Measurements from ENCODE around the gene OR6C2.
"Not testable (repeated sequence)": the region's sequence is repeated elsewhere in the genome, so short reads cannot be mapped to it uniquely, and the experiment has no call there.

Gene OR6C2

DNA sequence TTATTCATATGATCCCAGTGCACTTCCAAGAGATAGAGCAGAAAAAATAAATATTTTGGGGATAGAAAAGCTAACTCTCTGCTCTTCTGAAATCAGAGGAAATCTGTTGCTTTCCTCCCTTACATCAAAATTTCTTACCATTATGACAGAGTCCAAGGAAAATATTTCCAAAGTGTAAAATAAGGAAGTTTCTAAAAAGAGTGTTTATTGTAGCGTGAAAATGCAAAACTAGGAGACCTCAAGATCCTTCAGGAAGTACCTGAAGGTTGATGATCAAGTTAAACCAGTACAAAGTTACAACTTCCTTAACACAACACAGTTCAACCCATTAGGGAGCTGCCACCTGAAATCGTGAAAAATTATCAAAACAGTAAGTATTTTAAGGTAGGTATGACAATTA, at the start of gene OR6C2:
Gene OR6C2 (plus strand): TSS at position 301 of the 400 bp plus-strand sequence. CDS start 8,138 bp downstream, outside the sequence.
- DNase-seq: no peak

DNA sequence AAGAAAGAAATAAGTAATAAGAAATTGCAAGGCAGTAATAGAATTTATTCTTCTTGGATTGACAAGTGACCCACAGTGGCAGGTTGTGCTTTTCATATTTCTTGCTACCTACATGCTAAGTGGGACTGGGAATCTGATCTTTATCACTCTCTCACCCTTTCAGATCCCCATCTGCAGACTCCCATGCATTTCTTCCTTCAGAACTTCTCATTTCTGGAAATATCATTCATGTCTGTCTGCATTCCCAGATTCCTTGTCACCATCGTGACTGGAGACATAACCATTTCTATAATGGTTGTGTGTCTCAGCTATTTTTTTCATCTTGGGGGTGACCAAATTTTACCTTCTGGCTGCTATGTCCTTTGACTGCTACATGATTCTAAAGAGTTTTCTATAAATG, 47.5 kb upstream of the OR6C2 start:
- DNase-seq: no peak

DNA sequence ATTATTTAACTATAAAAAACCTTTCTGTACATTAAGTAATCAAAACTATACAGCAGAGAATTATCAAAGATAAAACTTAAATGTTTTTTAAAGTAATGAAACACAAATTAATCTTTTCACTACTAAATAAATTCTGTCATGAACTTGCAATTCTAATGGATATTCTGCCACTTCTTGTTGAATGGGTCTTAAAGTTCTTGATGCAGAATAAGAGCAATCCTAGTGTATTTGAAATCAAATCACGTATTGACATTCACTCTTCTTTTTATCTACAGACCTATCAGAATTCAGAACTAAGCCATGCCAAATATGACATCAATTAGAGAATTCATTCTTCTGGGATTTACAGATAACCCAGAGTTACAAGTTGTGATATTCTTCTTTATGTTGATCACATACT, 43.6 kb upstream of the OR6C2 start, which contains the start of gene OR6C65:
Gene OR6C65 (plus strand): TSS at position 301 of the 400 bp plus-strand sequence. CDS start 0 bp downstream, at position 301.
- DNase-seq: no peak

DNA sequence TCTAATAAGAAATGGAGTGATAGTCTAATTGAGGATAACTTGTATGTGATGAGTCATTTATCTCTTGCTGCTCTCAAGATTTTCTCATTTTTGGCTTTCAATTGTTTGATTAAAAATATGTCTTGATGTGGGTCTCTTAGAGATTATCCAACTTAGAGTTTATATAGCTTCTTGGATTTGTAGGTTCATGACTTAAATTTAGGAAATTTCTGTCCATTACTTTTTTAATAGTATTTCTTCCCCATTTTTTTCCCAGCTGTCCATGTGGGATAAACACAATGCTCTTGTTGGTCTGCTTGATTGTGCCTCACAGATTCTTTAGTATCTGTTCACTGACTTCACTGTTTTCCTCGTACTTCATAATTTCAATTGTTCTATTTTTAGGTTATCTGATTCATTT, 36.0 kb upstream of the OR6C2 start:
- no peak for DNase-seq

DNA sequence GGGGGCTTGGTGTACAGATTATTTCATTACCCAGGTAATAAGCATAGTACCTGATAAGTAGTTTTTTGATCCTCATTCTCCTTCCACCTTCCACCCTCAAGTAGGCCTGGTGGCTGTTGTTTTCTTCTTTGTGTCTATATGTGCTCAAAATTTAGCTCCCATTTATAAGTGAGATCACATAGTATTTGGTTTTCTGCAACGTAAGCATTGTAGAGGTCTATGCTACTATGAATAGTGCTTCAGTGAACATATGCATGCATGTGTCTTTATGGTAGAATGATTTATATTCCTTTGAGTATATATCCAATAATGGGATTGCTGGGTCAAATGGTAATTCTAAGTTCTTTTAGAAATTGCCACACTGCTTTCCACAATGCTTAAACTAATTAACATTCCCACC, 34.7 kb upstream of the OR6C2 start:
- not testable (repeated sequence) for DNase-seq

DNA sequence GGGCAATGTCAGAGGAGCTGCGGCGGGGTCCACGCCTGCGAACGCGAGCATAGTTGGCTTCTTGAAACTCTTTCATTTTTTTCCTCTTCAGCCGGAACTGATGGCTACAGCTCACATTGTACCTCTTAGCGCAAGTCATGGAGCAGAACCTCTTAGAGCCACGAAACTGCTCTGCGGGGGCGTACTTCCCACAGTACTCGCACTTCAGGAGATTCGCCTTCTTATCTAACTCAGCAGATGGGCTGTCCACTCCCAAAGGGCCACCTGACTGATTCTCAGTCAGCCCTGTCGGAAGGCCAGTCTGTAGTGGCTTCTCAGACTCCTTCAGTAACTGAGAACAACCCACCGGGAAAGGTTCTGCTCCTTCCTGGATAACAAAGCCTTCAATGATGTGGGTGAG, 31.7 kb upstream of the OR6C2 start:
- not testable (repeated sequence) for DNase-seq

DNA sequence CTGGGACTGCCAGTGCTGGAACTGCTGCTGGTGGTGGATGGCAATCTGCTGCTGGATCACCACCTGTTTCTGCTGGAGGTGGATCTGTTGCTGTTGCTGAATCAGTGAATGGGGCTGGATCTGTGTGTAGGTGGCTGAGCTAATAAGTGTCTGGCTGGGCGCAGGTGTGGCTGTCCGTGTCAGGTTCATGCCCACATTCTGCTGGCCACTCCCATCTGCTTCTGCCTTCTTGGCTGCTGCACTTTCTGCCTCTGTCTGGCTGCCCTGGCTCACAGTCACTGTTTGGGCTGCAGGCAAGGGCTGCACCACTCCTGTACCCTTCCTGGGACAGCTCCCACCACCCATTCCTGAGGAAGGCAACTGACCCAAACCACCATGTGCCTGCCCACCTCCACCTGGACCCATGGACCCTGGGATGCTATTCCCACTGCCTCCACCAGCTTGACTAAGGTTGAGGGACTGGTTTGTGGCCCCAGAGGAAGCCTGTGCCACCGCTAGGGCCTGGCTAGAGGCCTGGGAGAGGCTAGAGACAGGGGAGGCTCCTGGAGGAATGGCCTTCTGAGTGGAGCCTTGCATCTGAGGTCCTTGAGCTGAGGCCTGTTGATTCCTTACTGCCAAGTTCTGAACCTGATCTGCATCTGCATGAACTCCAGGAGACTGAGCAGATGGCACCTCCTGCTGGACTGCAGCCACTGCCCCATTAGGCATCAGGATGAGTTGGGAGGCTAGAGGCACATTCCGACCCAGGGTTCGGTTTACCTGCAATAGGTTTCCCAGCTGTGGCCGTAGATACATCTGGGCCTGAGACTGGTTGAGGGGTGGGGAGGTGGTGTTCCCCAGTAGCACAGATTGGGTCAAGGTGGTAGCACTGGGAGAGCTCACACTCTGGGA, 30.1 kb upstream of the OR6C2 start:
- DNase-seq: not testable (repeated sequence)

DNA sequence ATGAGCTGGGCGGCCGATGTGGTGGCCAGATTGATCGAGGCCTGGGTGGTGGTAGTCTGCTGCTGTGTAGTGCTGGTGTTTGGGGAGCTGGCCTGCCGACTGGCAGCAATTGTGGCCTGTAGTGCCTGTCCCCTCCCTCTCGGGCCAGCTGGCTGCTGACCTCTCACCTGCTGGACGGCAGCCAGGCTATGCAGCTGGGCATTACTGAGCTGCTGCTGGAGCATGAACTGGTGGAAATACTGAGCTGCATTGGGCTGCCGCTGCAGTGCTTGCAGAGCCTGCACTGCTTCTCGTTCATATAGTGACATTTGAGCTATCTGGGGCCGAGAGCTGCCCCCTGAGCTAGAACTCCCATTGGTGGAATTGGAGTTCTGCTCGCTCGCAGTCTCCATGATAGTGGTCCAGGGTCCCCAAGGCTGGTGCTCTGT, 29.5 kb upstream of the OR6C2 start:
- DNase-seq: not testable (repeated sequence)

DNA sequence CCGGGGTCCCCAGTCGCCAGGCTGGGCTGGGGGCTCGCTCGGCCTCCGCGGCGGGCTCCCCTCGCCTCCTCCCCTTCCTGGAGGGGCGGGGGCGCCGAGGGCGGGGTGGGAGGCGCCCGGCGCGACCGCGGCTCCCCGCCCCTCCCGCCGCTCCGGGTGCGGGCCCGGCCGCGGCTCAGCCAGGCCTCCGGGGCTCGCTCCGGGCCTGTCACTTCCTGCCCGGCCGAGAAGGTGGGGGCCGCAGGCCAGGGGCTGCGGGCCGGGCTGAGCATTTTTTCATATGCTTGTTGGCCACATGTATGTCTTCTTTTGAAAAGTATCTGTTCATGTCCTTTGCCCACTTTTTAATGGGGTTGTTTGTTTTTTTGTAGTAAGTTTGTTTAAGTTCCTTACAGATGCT, 29.0 kb upstream of the OR6C2 start:
- not testable (repeated sequence) for DNase-seq

DNA sequence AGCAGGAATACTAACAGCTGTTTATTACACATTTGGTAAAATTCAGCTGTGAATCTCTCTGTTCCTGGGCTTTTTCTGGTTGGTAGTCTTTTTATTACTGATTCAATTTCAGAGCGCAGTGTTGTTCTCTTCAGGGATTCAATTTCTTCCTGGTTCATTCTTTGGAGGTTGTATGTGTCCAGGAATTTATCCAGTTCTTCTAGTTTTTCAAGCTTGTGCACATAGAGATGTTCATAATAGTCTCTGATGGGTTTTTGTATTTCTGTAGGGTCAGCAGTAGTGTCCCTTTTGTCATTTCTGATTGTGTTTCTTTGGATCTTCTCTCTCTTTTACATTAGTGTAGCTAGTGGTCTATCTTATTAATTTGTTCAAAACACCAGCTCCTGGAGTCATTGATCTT, 26.9 kb upstream of the OR6C2 start:
- no peak for DNase-seq

DNA sequence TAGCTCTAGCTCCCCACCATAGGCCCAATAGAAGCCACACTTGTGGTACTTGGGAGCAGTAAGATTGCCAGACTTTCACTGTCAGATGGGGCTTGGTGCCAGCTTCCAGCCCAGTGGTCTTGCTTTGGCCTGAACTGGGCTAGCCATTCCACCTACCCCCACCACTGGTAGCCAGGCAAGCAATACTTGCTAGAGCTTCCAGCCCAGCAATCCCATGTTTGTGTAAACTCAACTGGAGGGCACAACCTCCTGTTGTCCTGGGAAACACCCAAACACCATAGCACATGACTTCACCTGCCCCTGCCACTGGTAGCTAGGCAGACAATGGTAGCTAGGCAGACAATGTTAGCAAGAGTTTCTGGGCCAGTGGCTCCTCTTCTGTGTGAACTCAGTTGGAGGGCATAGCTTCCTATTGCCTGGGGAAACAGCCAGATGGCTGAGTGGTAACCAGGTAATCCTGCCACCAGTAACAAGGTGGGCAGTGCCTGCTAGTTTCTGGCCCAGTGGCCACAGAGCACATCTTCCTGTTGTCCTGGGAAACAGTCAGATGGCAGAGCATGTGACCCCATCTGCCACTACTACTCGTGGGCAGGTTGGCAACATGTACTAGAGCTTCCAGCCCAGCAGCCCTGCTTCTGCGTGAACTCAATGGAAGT, 23.4 kb upstream of the OR6C2 start:
- no peak for DNase-seq

DNA sequence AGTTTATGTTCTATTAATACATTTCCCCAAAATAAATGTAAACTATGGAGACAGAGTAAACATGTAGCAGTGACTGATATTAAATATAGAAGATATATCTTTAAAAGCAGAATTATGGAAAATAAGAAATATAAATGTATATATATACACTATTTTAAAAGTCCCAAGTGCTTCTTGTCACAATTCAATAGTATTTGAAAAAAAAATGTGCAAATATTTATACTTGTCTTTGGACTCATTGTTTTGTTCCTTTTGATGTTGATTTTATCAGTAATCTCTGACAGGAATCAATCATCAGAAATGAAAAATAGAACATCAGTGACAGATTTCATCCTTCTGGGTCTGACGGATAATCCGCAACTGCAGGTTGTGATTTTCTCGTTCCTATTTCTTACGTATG, 17.9 kb upstream of the OR6C2 start, which contains the start of gene OR6C76:
Gene OR6C76 (plus strand): TSS at position 301 of the 400 bp plus-strand sequence. CDS start 0 bp downstream, at position 301.
- no peak for DNase-seq

DNA sequence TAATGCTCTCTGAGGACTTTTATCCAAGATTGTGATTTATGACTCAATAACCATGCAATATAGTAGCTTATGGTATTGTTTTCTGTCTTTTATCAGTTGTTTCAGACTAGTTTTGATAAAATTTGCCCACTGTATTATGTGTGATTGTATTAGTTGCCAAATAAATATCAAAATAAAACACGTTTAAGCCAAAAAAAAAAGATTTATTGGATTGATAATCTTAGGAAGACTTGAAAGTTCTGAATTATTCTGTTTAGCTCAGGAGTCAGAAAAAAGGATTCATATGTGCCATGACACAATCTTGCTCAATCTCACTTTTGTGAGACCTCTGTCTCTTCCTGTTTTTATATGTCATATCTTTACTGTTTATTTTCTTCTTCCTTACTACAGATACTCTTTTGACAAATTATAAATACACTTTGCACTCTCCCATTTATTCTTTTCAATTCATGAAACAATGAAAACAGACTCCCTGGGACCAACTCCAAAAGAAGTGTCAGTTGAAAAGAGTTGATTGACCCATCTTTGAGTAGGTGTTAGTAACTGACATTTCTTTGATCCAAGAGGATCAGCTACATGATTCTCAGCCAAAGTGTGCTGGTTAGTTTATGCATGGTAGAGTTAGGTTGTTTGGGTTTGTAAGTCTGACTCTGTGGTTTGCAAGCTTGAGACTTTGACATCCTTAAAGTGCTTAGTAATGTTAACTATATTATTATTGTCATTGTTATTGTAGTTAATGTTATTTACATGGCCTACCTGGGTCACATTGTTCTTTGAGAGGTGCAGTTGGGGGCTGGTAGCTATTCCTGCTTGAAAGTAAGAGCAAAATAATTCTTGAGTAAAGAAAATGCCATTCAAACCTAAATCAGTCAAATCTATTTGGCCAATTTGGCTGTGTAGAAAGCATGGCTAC, 15.3 kb upstream of the OR6C2 start:
- no peak for DNase-seq

DNA sequence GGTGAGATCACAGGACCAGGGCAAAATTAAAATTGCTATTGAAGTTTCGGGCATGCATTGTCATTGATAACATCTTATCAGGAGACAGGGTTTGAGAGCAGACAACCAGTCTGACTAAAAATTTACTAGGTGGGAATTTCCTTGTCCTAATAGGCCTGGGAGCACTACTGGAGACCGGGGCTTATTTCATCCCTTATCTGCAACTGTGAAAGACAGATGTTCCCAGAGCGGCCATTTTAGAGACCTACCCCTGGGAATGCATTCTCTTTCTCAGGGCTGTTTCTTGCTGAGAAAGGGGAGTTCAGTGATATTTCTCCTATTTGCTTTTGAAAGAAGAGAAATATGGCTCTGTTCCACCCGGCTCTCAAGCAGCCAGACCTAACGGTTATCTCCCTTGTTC, 2.6 kb upstream of the OR6C2 start:
- not testable (repeated sequence) for DNase-seq

DNA sequence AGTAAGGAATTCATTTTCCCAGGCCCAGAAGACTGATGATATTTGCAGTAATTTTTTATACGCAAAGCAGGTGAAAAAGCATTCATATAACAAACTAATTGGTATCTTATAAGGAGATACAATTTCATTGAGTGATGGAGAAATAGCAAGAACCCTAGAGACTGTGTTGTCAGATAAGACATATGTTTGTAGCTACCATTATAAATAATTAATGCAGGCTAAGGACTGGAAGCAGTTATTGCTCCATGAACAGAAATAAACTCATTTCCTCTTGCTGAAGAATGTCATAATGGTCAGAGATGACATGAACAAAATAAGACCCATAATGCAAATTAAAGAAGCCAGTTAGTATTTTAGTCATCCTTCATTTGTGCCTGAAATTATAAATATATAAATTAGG, 1.5 kb downstream of the OR6C2 start:
- no peak for DNase-seq

DNA sequence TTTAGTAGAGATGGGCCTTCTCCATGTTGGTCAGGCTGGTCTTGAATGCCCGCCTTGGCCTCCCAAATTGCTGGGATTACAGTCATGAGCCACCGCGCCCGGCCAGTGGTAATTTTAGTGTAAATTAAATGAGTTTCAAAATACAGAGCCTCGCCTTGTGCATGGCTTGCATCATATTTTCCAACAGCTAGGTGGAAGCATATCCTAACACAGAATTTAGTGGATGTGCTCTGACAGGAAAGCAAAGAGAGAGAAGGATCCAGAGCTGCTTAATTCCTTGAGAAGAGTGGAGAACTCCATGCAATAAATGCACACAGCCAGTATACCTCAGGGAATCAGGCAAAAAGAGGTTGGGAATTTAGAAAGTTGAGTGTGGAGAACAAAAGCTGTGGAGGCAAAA, 2.5 kb downstream of the OR6C2 start:
- DNase-seq: no peak

DNA sequence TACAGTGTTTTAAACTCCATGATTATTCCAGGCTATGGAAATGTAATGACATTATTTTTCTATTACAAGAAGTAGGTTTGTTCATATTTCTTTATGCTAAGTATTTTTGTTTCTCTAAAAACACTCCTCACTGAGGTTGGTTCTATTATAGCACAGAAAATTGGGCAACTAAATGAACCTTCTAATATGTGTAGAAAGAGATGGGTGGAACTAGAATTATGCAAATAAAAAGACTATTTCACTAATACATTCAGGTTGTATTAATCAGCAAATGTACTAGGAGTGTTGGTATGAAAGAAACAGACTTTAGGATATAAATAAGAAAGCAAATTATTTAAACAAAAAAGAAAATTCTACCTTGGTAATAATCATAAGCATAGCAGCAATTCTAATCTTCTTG, 4.9 kb downstream of the OR6C2 start:
- DNase-seq: no peak

DNA sequence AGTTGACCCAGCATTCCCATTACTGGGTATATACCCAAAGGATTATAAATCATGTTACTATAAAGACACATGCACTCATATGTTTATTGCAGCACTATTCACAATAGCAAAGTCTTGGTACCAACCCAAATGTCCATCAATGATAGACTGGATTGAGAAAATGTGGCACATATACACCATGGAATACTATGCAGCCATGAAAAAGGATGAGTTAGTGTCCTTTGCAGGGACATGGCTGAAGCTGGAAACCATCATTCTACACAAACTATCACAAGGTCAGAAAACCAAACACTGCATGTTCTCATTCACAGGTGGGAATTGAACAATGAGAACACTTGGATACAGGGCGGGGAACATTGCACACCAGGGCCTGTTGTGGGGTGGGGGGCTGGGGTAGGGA, 21.1 kb downstream of the OR6C2 start:
- DNase-seq: not testable (repeated sequence)

DNA sequence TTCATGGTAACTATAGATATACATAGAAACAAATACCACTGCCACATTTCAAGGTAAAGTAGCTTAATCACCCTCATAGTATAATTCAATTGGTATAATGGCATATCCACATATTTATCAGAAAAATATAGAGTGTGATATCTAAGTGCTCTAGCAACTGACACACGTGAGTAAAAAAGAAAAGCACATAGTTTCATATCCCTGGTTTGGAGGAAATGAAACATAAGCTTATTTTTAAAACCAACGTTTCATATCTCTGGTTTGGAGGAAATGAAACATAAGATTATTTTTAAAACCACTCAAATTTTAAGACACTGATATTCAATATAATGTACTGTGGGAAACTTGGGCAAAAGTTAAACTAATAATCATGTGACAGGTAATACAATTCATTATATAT, 24.0 kb downstream of the OR6C2 start:
- no peak for DNase-seq

DNA sequence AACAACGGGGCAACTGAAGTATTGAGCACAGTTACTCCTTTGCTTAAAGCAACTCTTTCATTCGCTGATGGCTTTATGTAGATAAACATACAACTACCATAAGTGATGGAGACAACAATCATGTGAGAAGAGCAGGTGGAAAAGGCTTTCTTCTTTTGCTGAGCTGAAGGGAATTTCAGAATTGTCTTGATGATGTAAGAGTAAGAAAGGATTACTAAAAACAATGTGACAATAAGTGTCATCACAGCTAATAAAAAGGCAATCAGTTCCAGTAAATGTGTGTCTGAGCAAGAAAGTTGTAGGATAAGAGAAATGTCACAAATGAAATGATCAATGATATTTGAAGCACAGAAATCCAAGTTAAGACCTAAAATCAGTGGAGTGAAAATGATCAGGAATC, 25.4 kb downstream of the OR6C2 start:
- DNase-seq: no peak

DNA sequence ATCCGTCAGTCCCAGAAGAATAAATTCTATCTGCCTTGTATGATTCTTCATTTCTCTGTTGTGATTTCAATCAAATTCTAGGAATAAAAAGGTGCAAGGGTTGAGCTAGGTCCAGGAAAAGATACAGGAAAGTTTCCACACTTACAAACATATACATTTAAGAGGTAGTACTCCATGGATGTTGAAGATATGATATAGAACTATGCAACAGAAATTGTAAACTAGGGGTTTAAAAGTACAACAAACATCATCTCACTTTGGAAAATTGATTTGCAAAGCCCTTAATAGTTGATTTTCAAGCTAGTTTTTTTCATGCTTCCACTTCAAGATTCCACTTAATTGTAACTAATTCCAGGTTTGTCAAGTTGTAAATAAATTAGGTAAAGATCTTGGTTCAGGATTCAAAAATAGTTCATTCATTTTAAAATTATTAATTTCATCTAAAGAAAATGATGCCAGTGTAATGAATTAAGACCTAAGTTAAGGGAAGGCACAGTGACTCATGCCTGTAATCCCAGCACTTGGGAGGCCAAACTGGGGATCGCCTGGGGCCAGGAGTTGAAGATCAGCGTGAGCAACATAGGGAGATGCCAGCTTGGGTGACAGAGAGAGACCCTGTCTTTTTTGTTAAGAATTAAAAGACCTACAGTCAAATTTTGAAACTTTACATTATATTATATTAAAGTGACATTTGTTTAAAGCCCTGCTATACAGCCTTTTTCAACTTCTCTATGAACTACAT, 26.4 kb downstream of the OR6C2 start, which contains the start of gene OR6C70:
Gene OR6C70 (minus strand): TSS at position 51 of the 742 bp plus-strand sequence. CDS start 0 bp downstream, at position 51.
- no peak for DNase-seq

DNA sequence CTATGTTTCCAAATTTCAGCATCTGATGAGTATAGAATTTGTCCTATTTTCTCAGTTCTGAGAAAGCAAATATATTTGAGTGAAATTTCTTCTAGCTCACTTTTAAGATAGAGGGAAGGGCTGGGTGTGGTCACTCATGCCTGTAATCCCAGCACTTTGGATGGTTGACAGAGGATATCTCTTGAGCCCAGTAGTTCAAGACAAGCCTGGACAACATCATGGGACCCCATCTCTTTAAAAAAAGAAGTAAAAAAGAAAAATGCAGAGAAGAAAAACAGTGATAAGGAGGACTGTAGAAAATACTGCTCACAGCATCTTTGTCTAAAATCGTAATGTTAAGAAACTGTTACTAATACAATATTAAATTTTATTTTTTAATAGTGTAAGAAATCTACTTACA, 28.4 kb downstream of the OR6C2 start:
- no peak for DNase-seq
